PC-3 (cell line): ENCODE data around the gene VWA8.

Source experiments
- EZH2 ChIP-seq: fragments of 300-600 bp; sonication (generic); IDR thresholded peaks from one replicate; pipeline ENCODE4 v1.6.1; 2017; ENCODE audit warnings: antibody characterized with exemption, mild to moderate bottlenecking, low read length; ENCODE audit not compliant: unreplicated experiment
- EZH2phosphoT487 ChIP-seq: fragments of 300-600 bp; sonication (generic); IDR thresholded peaks from 2 replicates; pipeline ENCODE4 v1.6.1; 2018; ENCODE audit warnings: mild to moderate bottlenecking, antibody characterized with exemption, low read length, borderline replicate concordance
- TF ChIP-seq, protein P1 (sequence below): fragments of 300-600 bp; sonication (generic); conservative IDR thresholded peaks from 2 replicates; pipeline ENCODE4 v1.5.1; 2017; ENCODE audit warnings: antibody characterized with exemption, low read depth, mild to moderate bottlenecking, low read length

DNA sequence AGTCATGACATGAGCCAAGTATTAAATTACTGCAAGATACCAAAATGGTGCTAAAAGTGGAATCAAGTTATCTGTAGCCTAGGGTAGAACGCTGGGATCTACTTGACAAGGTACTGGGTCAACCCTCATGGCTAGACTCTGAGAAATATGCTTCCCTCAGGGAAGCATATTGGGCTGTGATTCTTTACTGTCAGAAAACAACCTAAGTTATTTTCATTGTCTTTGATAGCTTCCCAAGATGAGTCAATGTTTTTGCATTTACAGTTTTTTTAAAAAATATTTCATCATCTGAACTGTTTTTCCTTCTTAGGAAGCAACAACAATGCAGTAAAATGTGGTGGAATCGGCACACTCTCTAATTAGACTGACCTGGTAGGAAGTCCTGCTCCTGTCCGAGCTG, 285.6 kb downstream of the VWA8 start:
- TF ChIP-seq, protein P1, sequence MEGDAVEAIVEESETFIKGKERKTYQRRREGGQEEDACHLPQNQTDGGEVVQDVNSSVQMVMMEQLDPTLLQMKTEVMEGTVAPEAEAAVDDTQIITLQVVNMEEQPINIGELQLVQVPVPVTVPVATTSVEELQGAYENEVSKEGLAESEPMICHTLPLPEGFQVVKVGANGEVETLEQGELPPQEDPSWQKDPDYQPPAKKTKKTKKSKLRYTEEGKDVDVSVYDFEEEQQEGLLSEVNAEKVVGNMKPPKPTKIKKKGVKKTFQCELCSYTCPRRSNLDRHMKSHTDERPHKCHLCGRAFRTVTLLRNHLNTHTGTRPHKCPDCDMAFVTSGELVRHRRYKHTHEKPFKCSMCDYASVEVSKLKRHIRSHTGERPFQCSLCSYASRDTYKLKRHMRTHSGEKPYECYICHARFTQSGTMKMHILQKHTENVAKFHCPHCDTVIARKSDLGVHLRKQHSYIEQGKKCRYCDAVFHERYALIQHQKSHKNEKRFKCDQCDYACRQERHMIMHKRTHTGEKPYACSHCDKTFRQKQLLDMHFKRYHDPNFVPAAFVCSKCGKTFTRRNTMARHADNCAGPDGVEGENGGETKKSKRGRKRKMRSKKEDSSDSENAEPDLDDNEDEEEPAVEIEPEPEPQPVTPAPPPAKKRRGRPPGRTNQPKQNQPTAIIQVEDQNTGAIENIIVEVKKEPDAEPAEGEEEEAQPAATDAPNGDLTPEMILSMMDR, result no peak
- TF ChIP-seq EZH2 (no peak), EZH2phosphoT487 (no peak)
